Measurements from ENCODE around the gene PCIF1. TPM values are rescaled to one million over a fixed set of nuclear protein-coding genes. Genes with fewer than 3 reads are reported as not detected.

PCIF1 gene
- total and polyA plus RNA-seq, 4 donors, result 9.2 to 12.4 (median 11.5) TPM

DNA sequence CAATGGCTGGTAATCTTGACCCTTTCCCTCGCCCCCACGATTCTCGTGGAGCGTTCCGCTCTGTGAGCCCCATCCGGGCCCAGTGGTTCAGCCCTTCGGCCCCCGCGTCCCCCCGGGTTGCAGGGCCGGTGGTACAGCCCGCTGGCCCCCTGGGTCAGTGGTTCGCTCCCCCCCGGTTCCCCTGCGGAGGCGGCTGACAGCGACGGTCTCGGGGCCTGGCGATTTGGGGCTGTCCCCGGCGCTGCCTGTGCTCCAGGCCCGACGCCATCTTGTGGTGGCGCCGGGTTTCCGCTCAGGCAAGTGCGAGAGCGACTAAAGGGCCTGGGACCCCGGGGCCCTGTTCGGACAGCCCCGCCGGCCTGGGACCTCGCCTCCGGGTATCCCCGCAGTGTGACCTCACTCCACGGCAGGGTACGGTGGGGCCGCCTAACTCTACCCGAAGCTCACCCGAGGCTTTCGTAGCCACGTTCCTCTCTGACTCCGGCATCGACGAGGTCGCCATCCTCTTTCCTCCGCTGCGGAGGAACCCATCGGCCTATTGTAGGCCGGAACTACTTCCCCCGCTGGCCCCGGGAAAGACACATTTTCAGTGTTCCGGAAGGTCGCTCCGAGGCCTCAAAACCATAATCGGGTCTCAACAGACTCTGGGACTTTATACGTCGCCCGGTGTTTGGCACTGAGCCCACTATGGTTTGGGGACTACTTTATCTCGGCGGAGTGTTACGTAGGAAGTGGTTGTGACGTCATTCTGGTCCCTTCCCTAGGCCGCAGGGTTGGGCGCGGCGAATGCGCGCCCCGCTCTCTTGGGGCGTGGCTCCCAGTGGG lies 37.4 kb downstream of the PCIF1 start, which contains the start of gene ZNF335 (continued):
- no peak for TF ChIP-seq HNF4G (IDR thresholded peaks at IDR 0.05)
- peak; percentile 71 for TF ChIP-seq ATF3 (IDR thresholded peaks at IDR 0.05)
- peak in 1 of 2 donors; percentile 18 for TF ChIP-seq RAD21 (IDR thresholded peaks at IDR 0.05)
- TF ChIP-seq ZBTB33 (IDR thresholded peaks at IDR 0.05), result peak; percentile 13

DNA sequence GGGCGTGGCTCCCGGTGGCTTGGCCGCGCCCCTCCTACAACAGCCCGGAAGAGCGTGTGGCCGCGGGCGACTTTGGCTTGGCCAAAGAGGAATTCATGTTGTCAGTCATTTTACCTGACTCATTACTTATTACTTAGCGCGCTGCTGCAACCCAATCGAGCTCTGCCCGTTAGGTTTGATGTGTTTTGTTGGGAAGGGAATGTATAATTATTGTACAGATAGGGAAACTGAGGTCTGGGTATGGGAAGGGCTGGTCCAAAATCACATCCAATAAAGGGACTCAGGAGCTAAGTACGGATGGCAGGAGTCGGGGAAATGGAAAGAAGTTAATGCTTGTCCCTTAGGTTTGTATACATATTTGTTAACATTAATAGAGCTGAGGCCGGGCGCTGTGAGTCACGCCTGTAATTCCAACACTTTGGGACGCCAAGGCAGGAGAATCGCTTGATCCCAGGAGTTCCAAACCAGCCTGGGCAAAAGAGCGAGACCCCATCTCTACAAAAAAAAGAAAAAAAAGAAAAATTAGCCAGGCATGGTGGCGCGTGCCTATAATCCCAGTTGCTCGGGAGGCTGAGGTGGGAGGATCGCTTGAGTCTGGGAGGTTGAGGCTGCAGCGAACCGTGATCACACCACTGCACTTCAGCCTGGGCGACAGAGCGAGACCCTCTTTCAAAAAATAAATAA lies 38.2 kb downstream of the PCIF1 start:
- no peak for DNase-seq (ENCODE audit: low spot score)
- peak overlapping the region; percentile 40 to 78 for H3K9ac ChIP-seq (ENCODE audit: low read depth in 1 of 2, low read length in 2 of 2)
- no peaks in the 10 kb centered on the region for H3K27me3 ChIP-seq (ENCODE audit: control insufficient read depth in 4 of 4, insufficient read depth in 4 of 4, low read length in 3 of 4)
- peak overlapping the region; percentile 98 to 99 for H3K27ac ChIP-seq (ENCODE audit: low read depth in 1 of 2, low read length in 2 of 2)
- no peak for TF ChIP-seq YY1 (IDR thresholded peaks at IDR 0.05)
- no peak for TF ChIP-seq JUND (IDR thresholded peaks at IDR 0.05)
- TF ChIP-seq HNF4A (conservative IDR thresholded peaks at IDR 0.05), result no peak
- no peak for TF ChIP-seq FOXA2 (IDR thresholded peaks at IDR 0.05)
- no peak for TF ChIP-seq GABPA (IDR thresholded peaks at IDR 0.05 in 1 of 2, conservative IDR thresholded peaks at IDR 0.05 in 1 of 2)
- peak; percentile 29 for TF ChIP-seq SP1 (IDR thresholded peaks at IDR 0.05)
- no peak for TF ChIP-seq ZBTB33 (IDR thresholded peaks at IDR 0.05)
- TF ChIP-seq FOXA1 (IDR thresholded peaks at IDR 0.05), result peak; percentile 4
- TF ChIP-seq TAF1 (conservative IDR thresholded peaks at IDR 0.05), result no peak
- H3K9me3 ChIP-seq (ENCODE audit: control insufficient read depth in 4 of 4, low read length in 3 of 4), result no peaks in the 10 kb centered on the region
- 43% methylated on average over 29 of the region's 29 CpGs for WGBS
- peaks cover 4 to 16% (median 7%) of the 10 kb centered on the region in 4 donors for H3K36me3 ChIP-seq (ENCODE audit: control insufficient read depth in 4 of 4, insufficient read depth in 3 of 4, low read depth in 1 of 4, low read length in 3 of 4)
- H3K4me3 ChIP-seq (ENCODE audit: low read depth in 1 of 3, low read length in 3 of 3), result peak overlapping the region; percentile 62 to 83 (median 76)
- H3K4me1 ChIP-seq (ENCODE audit: control insufficient read depth in 4 of 4, insufficient read depth in 4 of 4, low read length in 3 of 4), result peaks cover 2 to 18% (median 14%) of the 10 kb centered on the region in 4 donors

DNA sequence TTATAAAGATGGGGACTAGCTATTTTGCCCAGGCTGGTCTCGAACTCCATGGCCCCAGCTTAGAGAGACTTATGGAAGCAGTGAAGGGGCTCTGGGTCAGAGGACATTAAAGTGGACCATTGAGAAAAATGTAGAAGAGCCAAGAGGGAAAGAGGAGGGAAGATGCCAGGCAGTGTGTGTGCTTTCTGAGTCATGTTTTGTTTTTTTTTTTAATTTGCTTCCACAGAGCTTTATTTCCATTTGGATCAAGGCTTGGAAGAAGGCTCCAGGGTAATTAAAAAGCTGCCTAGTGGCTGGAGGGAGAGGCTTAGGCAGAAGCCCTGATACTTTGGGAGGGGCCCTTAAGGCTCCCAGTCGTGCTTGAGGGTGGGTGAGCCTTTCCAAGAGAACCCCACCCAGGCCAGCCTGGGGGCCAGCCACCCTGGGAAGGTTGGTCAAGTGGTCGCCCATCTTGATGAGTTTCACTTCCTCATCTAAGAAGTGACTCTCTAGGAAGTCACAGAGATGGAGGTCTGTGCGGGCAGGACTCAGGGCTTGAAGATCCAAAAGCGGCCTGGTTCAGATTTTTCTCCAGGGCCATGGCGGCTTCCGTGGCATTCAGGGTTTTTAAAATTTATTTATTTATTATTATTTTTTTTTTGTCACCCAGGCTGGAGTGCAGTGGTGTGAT lies 40.5 kb downstream of the PCIF1 start:
- H3K4me1 ChIP-seq (ENCODE audit: control insufficient read depth in 4 of 4, insufficient read depth in 4 of 4, low read length in 3 of 4), result peaks cover 0 to 15% (median 11%) of the 10 kb centered on the region in 4 donors
- H3K27ac ChIP-seq (ENCODE audit: low read depth in 1 of 2, low read length in 2 of 2), result no peak overlapping the region
- DNase-seq (ENCODE audit: low spot score), result no peak
- H3K36me3 ChIP-seq (ENCODE audit: control insufficient read depth in 4 of 4, insufficient read depth in 3 of 4, low read depth in 1 of 4, low read length in 3 of 4), result no peaks in the 10 kb centered on the region
- WGBS, result 80% methylated on average over 7 of the region's 7 CpGs
- no peaks in the 10 kb centered on the region for H3K9me3 ChIP-seq (ENCODE audit: control insufficient read depth in 4 of 4, low read length in 3 of 4)
- H3K4me3 ChIP-seq (ENCODE audit: low read depth in 1 of 3, low read length in 3 of 3), result no peak overlapping the region
- H3K9ac ChIP-seq (ENCODE audit: low read depth in 1 of 2, low read length in 2 of 2), result no peak overlapping the region
- TF ChIP-seq RAD21 (IDR thresholded peaks at IDR 0.05) (no peak), EGR1 (IDR thresholded peaks at IDR 0.05; ENCODE audit: low read depth in 2 of 2) (no peak), YY1 (IDR thresholded peaks at IDR 0.05) (no peak)
- H3K27me3 ChIP-seq (ENCODE audit: control insufficient read depth in 4 of 4, insufficient read depth in 4 of 4, low read length in 3 of 4), result no peaks in the 10 kb centered on the region
